Adrenal gland (tissue), 5 donors: ENCODE results near the gene TEX54.

ENCODE experiments used
- POLR2A ChIP-seq, 2 donors: fragments of 450-650 bp; IDR thresholded peaks; one replicate each; pipeline ENCODE4 v1.6.1; 2017; ENCODE audit warnings: antibody characterized with exemption in 2 of 2, mild to moderate bottlenecking in 2 of 2, moderate library complexity in 1 of 2
- TF ChIP-seq, protein P1 (sequence below), 6 experiments: fragments of 450-650 bp in 4 of 6; fragments of 200-600 bp in 2 of 6; sonication (generic) in 1 of 6; IDR thresholded peaks; 1 replicate in 5 of 6; 2 replicates in 1 of 6; pipeline versions ENCODE4 v1.5.1 to v1.8.0; 2016 to 2021; ENCODE audit warnings: antibody characterized with exemption in 6 of 6, mild to moderate bottlenecking in 2 of 6, moderate library complexity in 1 of 6
- donor health status: DM: no; HTN: no; CAD: no.

DNA sequence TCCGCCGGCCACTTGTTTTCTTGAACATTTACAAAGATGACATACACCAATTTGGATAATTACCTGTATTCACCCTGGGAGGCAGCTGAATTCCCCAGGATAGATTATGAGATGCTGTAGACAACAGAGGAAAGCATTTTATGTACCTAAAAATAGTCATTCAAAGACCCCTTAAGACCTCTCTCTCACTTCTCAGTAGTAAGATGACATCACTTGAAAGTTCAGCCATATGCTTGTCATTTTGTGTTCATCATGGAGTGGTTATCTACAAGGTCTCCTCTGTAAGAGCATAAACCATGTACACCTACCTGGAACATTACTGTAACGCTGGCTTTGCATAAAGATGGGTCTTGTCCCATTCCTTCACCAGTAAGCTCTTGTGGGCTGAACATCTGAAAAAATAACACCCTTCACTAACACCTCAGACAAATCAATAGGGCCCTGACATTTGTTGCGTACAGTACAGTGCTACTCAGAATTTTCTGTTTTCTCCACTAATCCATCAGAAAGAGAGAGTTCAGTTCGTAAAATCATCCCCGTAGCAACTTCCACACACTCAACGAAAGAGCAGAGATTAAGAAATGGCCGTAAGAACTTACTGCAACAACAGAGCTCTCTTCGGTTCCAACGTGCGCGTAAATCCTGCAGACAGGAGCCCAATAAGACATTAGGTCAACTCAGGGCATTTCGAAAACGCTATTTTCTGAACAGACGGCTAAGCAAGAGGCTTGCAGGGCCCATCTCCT lies 22.4 kb upstream of the TEX54 start:
- TF ChIP-seq, protein P1, sequence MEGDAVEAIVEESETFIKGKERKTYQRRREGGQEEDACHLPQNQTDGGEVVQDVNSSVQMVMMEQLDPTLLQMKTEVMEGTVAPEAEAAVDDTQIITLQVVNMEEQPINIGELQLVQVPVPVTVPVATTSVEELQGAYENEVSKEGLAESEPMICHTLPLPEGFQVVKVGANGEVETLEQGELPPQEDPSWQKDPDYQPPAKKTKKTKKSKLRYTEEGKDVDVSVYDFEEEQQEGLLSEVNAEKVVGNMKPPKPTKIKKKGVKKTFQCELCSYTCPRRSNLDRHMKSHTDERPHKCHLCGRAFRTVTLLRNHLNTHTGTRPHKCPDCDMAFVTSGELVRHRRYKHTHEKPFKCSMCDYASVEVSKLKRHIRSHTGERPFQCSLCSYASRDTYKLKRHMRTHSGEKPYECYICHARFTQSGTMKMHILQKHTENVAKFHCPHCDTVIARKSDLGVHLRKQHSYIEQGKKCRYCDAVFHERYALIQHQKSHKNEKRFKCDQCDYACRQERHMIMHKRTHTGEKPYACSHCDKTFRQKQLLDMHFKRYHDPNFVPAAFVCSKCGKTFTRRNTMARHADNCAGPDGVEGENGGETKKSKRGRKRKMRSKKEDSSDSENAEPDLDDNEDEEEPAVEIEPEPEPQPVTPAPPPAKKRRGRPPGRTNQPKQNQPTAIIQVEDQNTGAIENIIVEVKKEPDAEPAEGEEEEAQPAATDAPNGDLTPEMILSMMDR (IDR thresholded peaks at IDR 0.05): no peak
- TF ChIP-seq POLR2A (IDR thresholded peaks at IDR 0.05): no peak
